Astrocyte (in vitro differentiated cells and primary cell): ENCODE measurements around the gene CNDP2.

ENCODE experiments used
- EZH2 ChIP-seq: IDR thresholded peaks from 2 replicates; pipeline ENCODE4 v1.6.1; 2012; ENCODE audit warnings: mild to moderate bottlenecking, low read length, inconsistent platforms; ENCODE audit not compliant: insufficient read depth
- TF ChIP-seq, protein P1 (sequence below): IDR thresholded peaks from 2 replicates; pipeline ENCODE4 v1.5.1; 2011; ENCODE audit warnings: low read depth, mild to moderate bottlenecking, inconsistent platforms, low read length, moderate library complexity; ENCODE audit not compliant: insufficient read depth

GRCh38 chr18:74500372-74500771, 4.2 kb downstream of the CNDP2 start:
- TF ChIP-seq, protein P1, sequence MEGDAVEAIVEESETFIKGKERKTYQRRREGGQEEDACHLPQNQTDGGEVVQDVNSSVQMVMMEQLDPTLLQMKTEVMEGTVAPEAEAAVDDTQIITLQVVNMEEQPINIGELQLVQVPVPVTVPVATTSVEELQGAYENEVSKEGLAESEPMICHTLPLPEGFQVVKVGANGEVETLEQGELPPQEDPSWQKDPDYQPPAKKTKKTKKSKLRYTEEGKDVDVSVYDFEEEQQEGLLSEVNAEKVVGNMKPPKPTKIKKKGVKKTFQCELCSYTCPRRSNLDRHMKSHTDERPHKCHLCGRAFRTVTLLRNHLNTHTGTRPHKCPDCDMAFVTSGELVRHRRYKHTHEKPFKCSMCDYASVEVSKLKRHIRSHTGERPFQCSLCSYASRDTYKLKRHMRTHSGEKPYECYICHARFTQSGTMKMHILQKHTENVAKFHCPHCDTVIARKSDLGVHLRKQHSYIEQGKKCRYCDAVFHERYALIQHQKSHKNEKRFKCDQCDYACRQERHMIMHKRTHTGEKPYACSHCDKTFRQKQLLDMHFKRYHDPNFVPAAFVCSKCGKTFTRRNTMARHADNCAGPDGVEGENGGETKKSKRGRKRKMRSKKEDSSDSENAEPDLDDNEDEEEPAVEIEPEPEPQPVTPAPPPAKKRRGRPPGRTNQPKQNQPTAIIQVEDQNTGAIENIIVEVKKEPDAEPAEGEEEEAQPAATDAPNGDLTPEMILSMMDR, result no peak
- no peak for TF ChIP-seq EZH2
